Measurements from ENCODE around the gene CACNA1D. TPM values are rescaled to one million over a fixed set of nuclear protein-coding genes. Genes with fewer than 3 reads are reported as not detected.

CACNA1D gene
- total and polyA plus RNA-seq, 2 donors from 2014 or later, result 3.7 to 35.7 TPM

DNA sequence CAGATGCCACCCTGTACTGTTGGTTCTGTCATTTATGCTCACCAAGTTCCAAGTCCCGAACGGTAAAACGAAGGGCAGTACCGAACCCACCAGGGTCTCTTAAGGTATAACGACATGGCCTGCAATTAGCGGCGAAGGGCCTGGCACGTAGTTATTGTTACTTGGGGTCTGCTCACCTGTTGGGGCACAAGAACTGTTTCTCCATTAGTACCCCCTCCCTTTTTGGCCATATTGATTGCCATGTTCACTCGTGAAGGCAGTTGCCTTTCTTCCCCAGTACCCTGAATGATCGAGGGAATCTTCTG lies 352.4 kb downstream of the CACNA1D start:
- peak overlapping the region in 2 of 3 donors; percentile 26 to 77 for H3K9ac ChIP-seq (ENCODE audit: low read length in 3 of 3)
- intact Hi-C loops (cut with DNase I), result no loop called here
- H3K27me3 ChIP-seq (ENCODE audit: control insufficient read depth, insufficient read depth, low read length), result peaks cover 7% of the 10 kb centered on the region
- H3K9me3 ChIP-seq (ENCODE audit: control insufficient read depth in 2 of 3, insufficient read depth in 1 of 3, low read length in 3 of 3), result no peaks in the 10 kb centered on the region
- H3K4me3 ChIP-seq (ENCODE audit: low read length in 3 of 3), result peak overlapping the region; percentile 16 to 79 (median 43)
- no peaks in the 10 kb centered on the region for H3K36me3 ChIP-seq (ENCODE audit: control insufficient read depth in 2 of 3, insufficient read depth in 3 of 3, low read length in 3 of 3)
- peaks cover 0 to 14% (median 11%) of the 10 kb centered on the region in 3 donors for H3K4me1 ChIP-seq (ENCODE audit: control insufficient read depth in 2 of 3, insufficient read depth in 2 of 3, low read depth in 1 of 3, low read length in 3 of 3)
- FAIRE-seq, result no peak
- DNase-seq, result no peak
- peak overlapping the region in 1 of 2 donors; percentile 44 for H3K27ac ChIP-seq (ENCODE audit: low read depth in 2 of 2, low read length in 2 of 2)
- no peak for TF ChIP-seq CTCF (IDR thresholded peaks at IDR 0.05; ENCODE audit: borderline replicate concordance, extremely low read depth, insufficient read depth)

GRCh38 chr3:53849916-53850315 lies 355.5 kb downstream of the CACNA1D start:
- no peak for TF ChIP-seq CTCF (IDR thresholded peaks at IDR 0.05; ENCODE audit: borderline replicate concordance, extremely low read depth, insufficient read depth)
- FAIRE-seq (no peak), DNase-seq (no peak)
- Histone ChIP-seq H3K4me1 (ENCODE audit: control insufficient read depth in 2 of 3, insufficient read depth in 2 of 3, low read depth in 1 of 3, low read length in 3 of 3) (peaks cover 0 to 7% (median 0%) of the 10 kb centered on the region in 3 donors), H3K9ac (ENCODE audit: low read length in 3 of 3) (no peak overlapping the region), H3K4me3 (ENCODE audit: low read length in 3 of 3) (no peak overlapping the region), H3K27me3 (ENCODE audit: control insufficient read depth, insufficient read depth, low read length) (peaks cover 7% of the 10 kb centered on the region), H3K9me3 (ENCODE audit: control insufficient read depth in 2 of 3, insufficient read depth in 1 of 3, low read length in 3 of 3) (no peaks in the 10 kb centered on the region), H3K27ac (ENCODE audit: low read depth in 2 of 2, low read length in 2 of 2) (no peak overlapping the region), H3K36me3 (ENCODE audit: control insufficient read depth in 2 of 3, insufficient read depth in 3 of 3, low read length in 3 of 3) (peaks cover 0 to 2% (median 0%) of the 10 kb centered on the region in 3 donors)
- intact Hi-C loops (cut with DNase I), result no loop called here

- DNase-seq, result peak in 1 of 5 donors; percentile 62
- FAIRE-seq, result no peak
- H3K4me1 ChIP-seq (ENCODE audit: control insufficient read depth in 2 of 3, insufficient read depth in 2 of 3, low read depth in 1 of 3, low read length in 3 of 3), result peaks cover 0 to 5% (median 0%) of the 10 kb centered on the region in 3 donors
- no peak for TF ChIP-seq CTCF (IDR thresholded peaks at IDR 0.05; ENCODE audit: borderline replicate concordance, extremely low read depth, insufficient read depth)
- H3K4me3 ChIP-seq (ENCODE audit: low read length in 3 of 3), result no peak overlapping the region
- intact Hi-C loops (cut with DNase I), result no loop called here
- no peak overlapping the region for H3K9ac ChIP-seq (ENCODE audit: low read length in 3 of 3)
- peaks cover 0 to 2% (median 0%) of the 10 kb centered on the region in 3 donors for H3K36me3 ChIP-seq (ENCODE audit: control insufficient read depth in 2 of 3, insufficient read depth in 3 of 3, low read length in 3 of 3)
- no peaks in the 10 kb centered on the region for H3K9me3 ChIP-seq (ENCODE audit: control insufficient read depth in 2 of 3, insufficient read depth in 1 of 3, low read length in 3 of 3)
- no peak overlapping the region for H3K27ac ChIP-seq (ENCODE audit: low read depth in 2 of 2, low read length in 2 of 2)
- peaks cover 7% of the 10 kb centered on the region for H3K27me3 ChIP-seq (ENCODE audit: control insufficient read depth, insufficient read depth, low read length)
Observed at GRCh38 chr3:53850895-53851294, 356.5 kb downstream of the CACNA1D start.

DNA sequence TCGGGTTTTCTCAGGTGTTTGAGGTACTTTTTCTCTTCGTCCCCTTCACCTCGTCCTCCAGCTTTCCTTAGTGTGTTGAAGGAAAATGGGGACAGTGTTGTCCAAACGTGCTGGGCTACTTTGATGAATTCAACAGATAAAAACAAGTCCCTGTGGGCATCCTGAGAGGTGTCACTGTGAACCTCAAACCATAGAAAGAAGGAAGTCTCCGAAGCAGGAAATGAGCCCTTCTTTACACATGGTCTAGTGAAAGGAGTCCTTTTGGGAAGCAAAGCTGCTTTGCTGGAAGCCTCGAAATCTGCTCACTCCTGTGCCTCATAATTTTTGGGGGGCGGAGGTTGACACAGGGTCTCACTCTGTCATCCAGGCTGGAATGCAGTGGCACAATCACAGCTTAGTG lies 362.6 kb downstream of the CACNA1D start:
- Histone ChIP-seq H3K27ac (ENCODE audit: low read depth in 2 of 2, low read length in 2 of 2) (no peak overlapping the region), H3K4me1 (ENCODE audit: control insufficient read depth in 2 of 3, insufficient read depth in 2 of 3, low read depth in 1 of 3, low read length in 3 of 3) (peaks cover 0 to 8% (median 0%) of the 10 kb centered on the region in 3 donors), H3K4me3 (ENCODE audit: low read length in 3 of 3) (no peak overlapping the region), H3K9ac (ENCODE audit: low read length in 3 of 3) (no peak overlapping the region), H3K9me3 (ENCODE audit: control insufficient read depth in 2 of 3, insufficient read depth in 1 of 3, low read length in 3 of 3) (no peaks in the 10 kb centered on the region), H3K36me3 (ENCODE audit: control insufficient read depth in 2 of 3, insufficient read depth in 3 of 3, low read length in 3 of 3) (peaks cover 0 to 6% (median 5%) of the 10 kb centered on the region in 3 donors), H3K27me3 (ENCODE audit: control insufficient read depth, insufficient read depth, low read length) (no peaks in the 10 kb centered on the region)
- no peak for TF ChIP-seq CTCF (IDR thresholded peaks at IDR 0.05; ENCODE audit: borderline replicate concordance, extremely low read depth, insufficient read depth)
- no peak for FAIRE-seq
- DNase-seq, result no peak
- intact Hi-C loops (cut with DNase I), result no loop called here

All from kidney (tissue), 14 donors.